Erythroblast (primary cell): ENCODE results near the gene SLC8A3.

Experiments used
- GATA1 ChIP-seq: IDR thresholded peaks from 2 replicates; pipeline ENCODE4 v1.6.1; 2011; ENCODE audit warnings: low read depth, mild to moderate bottlenecking, control low read depth, low read length, moderate library complexity
- POLR2A ChIP-seq: IDR thresholded peaks from 2 replicates; pipeline ENCODE4 v1.6.1; 2011; ENCODE audit warnings: mild to moderate bottlenecking, low read length

- TF ChIP-seq POLR2A (no peak), GATA1 (no peak)
Measured at GRCh38 chr14:70188659-70189455, at the start of gene SLC8A3.
